ENCODE measurements around the gene MIPOL1. TPM values are rescaled to one million over a fixed set of nuclear protein-coding genes. Genes with fewer than 3 reads are reported as not detected.

The MIPOL1 gene
- total and polyA plus RNA-seq, 2 of the 13 experiments (the other 11 are each of a cell fraction or from before 2014, with no cell fraction given): 8.6 to 34.2 TPM

GRCh38 chr14:37480446-37481290, 282.9 kb downstream of the MIPOL1 start (continued):
- TF ChIP-seq ZNF512 (CRISPR knock-in tag; IDR thresholded peaks at IDR 0.05) (no peak), ESRRA (CRISPR knock-in tag; IDR thresholded peaks at IDR 0.05; ENCODE audit: low read depth) (no peak), ZNF775 (CRISPR knock-in tag; IDR thresholded peaks at IDR 0.05; ENCODE audit: borderline replicate concordance) (no peak), BRD4 (CRISPR knock-in tag; IDR thresholded peaks at IDR 0.05) (0 out of 2 replicates have a peak, but pooled peaks have one; percentile 49), SP5 (CRISPR knock-in tag; IDR thresholded peaks at IDR 0.05; ENCODE audit: borderline replicate concordance, low read depth) (no peak), KDM4B (CRISPR knock-in tag; IDR thresholded peaks at IDR 0.05) (no peak), ZSCAN21 (CRISPR knock-in tag; IDR thresholded peaks at IDR 0.05; ENCODE audit: borderline replicate concordance) (no peak), TCF12 (IDR thresholded peaks at IDR 0.05) (no peak), TCF12 (CRISPR knock-in tag; IDR thresholded peaks at IDR 0.05) (no peak), HMG20B (CRISPR knock-in tag; conservative IDR thresholded peaks at IDR 0.05) (peak; percentile 57; the same call in 1 of the 2 replicates), ARID5B (CRISPR knock-in tag; IDR thresholded peaks at IDR 0.05) (peak; percentile 89), GPBP1L1 (CRISPR knock-in tag; IDR thresholded peaks at IDR 0.05) (no peak), PHF21A (CRISPR knock-in tag; IDR thresholded peaks at IDR 0.05) (peak; percentile 42; the same call in 1 of the 2 replicates), GLMP (CRISPR knock-in tag; IDR thresholded peaks at IDR 0.05; ENCODE audit: borderline replicate concordance) (no peak), CAMTA2 (CRISPR knock-in tag; IDR thresholded peaks at IDR 0.05; ENCODE audit: borderline replicate concordance) (no peak), KDM2A (CRISPR knock-in tag; IDR thresholded peaks at IDR 0.05; ENCODE audit: borderline replicate concordance, low read depth) (no peak), ZNF234 (CRISPR knock-in tag; conservative IDR thresholded peaks at IDR 0.05) (no peak), THYN1 (CRISPR knock-in tag; IDR thresholded peaks at IDR 0.05; ENCODE audit: borderline replicate concordance, low read depth) (no peak), TGIF2 (CRISPR knock-in tag; IDR thresholded peaks at IDR 0.05) (no peak), ZNF350 (CRISPR knock-in tag; IDR thresholded peaks at IDR 0.05; ENCODE audit: borderline replicate concordance, low read depth) (no peak), AGO2 (optimal IDR thresholded peaks at IDR 0.05; ENCODE audit: low read depth, low read length) (no peak)
